PC-9 (cell line): Measurements from ENCODE around the gene MTFMT.

Source experiments
- CTCF ChIP-seq: fragments of 200-600 bp; sonication (generic); conservative IDR thresholded peaks from 2 replicates; pipeline ENCODE4 v1.6.1; 2017; ENCODE audit warnings: mixed run types, antibody characterized with exemption, mild to moderate bottlenecking, moderate library complexity
- EZH2 ChIP-seq: fragments of 200-600 bp; sonication (generic); IDR thresholded peaks from 2 replicates; pipeline ENCODE4 v1.8.0; 2017; ENCODE audit warnings: antibody characterized with exemption, low read depth

GRCh38 chr15:65006876-65007275 lies 22.6 kb downstream of the MTFMT start:
- TF ChIP-seq CTCF (no peak), EZH2 (no peak)
